Measurements from ENCODE around the gene LIN54. TPM values are rescaled to one million over a fixed set of nuclear protein-coding genes. Genes with fewer than 3 reads are reported as not detected.

LIN54 gene
- total RNA-seq, 1 donor from 2014 or later = 11.1 TPM

DNA sequence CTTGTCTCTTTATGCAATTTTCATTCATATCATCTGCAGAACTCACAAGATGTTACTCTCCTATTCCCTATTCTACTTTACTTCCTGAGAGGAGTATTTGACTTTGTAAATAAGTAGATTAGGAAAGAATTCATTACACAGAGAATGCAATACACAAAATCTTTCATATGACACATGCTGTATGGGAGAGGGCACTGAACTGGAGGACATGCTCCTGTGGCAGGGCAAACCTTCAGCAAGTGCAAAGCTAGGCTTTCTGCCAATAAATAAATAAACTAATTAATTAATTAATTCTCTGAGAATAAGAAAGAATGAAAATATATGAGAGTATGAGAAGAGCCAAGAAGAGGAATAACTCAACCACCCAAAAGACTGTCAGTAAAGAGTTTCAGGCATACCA lies 76.2 kb downstream of the LIN54 start:
- no peak overlapping the region for H3K9ac ChIP-seq (ENCODE audit: low read length)
- H4K20me1 ChIP-seq (ENCODE audit: insufficient read depth, low read length) = no peaks in the 10 kb centered on the region
- H3K27me3 ChIP-seq (ENCODE audit: insufficient read depth, low read length) = no peaks in the 10 kb centered on the region
- Mint-ChIP-seq H3K27me3 (ENCODE audit: low read depth, unreplicated experiment) (no peaks in the 10 kb centered on the region), H3K36me3 (ENCODE audit: low read depth, unreplicated experiment) (peaks cover under 1% of the 10 kb centered on the region), H3K27ac (ENCODE audit: unreplicated experiment) (no peak overlapping the region), H3K4me3 (ENCODE audit: unreplicated experiment) (no peak overlapping the region), H3K4me1 (ENCODE audit: low read depth, unreplicated experiment) (no peaks in the 10 kb centered on the region), H3K9me3 (ENCODE audit: unreplicated experiment) (no peaks in the 10 kb centered on the region)
- H3K4me2 ChIP-seq (ENCODE audit: low read length) = no peak overlapping the region
- no peaks in the 10 kb centered on the region for H3K79me2 ChIP-seq (ENCODE audit: insufficient read depth, low read length)
- TF ChIP-seq, protein P1, sequence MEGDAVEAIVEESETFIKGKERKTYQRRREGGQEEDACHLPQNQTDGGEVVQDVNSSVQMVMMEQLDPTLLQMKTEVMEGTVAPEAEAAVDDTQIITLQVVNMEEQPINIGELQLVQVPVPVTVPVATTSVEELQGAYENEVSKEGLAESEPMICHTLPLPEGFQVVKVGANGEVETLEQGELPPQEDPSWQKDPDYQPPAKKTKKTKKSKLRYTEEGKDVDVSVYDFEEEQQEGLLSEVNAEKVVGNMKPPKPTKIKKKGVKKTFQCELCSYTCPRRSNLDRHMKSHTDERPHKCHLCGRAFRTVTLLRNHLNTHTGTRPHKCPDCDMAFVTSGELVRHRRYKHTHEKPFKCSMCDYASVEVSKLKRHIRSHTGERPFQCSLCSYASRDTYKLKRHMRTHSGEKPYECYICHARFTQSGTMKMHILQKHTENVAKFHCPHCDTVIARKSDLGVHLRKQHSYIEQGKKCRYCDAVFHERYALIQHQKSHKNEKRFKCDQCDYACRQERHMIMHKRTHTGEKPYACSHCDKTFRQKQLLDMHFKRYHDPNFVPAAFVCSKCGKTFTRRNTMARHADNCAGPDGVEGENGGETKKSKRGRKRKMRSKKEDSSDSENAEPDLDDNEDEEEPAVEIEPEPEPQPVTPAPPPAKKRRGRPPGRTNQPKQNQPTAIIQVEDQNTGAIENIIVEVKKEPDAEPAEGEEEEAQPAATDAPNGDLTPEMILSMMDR (IDR thresholded peaks at IDR 0.05; ENCODE audit: insufficient read depth, low read depth, low read length) = no peak
- no peak for TF ChIP-seq EZH2 (IDR thresholded peaks at IDR 0.05; ENCODE audit: insufficient read depth, low read length)
- H2AFZ ChIP-seq (ENCODE audit: low read depth, low read length) = no peak overlapping the region
- H3K4me1 ChIP-seq (ENCODE audit: insufficient read depth, low read length) = no peaks in the 10 kb centered on the region
- DNase-seq (ENCODE audit: low read depth) = no peak
- H3K36me3 ChIP-seq (ENCODE audit: insufficient read depth, low read length) = peaks cover 16% of the 10 kb centered on the region
- H3K9me3 ChIP-seq (ENCODE audit: insufficient read depth, low read depth, low read length) = no peaks in the 10 kb centered on the region
- FAIRE-seq = no peak
- no peak overlapping the region for H3K27ac ChIP-seq (ENCODE audit: low read depth, low read length)
- no peak overlapping the region for H3K4me3 ChIP-seq (ENCODE audit: insufficient read depth, low read depth, low read length)

DNA sequence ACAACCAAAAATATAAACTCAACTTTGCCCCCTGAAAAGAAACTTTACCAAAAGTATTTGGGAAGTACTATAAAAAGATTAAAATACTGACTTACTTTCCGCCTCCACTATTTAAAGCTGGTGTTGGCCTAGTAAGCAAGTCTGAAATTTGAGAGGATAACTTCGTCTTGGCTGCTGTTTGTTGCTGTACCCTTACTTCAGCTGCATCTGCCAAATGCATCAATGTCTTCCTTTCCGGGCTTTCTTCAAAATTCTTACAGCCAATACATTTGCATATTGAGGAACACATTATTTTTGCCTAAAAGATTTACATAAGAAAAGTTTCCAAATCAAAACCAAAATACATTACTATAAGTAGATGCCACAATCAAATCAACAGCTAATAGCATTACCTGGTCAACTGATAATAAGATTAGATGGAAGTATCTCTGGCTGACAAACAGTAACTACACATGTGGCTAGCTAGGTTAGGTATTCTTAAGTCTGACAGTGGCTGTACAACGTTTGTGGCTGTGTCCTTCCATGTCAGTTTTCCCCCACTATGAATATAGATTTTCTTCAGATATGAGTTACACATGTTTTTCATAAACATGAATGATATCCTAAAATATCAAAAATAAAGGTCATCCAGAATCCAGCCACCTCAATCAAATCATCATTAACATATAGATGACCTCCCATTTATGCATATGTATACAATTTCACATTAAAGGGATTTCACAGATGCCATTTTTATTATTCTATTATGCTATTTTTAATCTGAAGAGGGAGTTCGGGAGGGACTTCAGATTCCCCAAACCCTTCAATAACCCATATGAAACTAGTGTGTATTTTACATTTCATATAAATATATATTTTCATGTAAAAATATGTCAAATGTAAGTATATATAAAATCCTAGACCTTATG lies 79.5 kb downstream of the LIN54 start:
- H3K27ac Mint-ChIP-seq (ENCODE audit: unreplicated experiment) = no peak overlapping the region
- FAIRE-seq (no peak), DNase-seq (ENCODE audit: low read depth) (no peak)
- H3K36me3 ChIP-seq (ENCODE audit: insufficient read depth, low read length) = peaks cover 18% of the 10 kb centered on the region
- H3K4me3 ChIP-seq (ENCODE audit: insufficient read depth, low read depth, low read length) = no peak overlapping the region
- no peaks in the 10 kb centered on the region for H3K27me3 ChIP-seq (ENCODE audit: insufficient read depth, low read length)
- H3K9me3 Mint-ChIP-seq (ENCODE audit: unreplicated experiment) = no peaks in the 10 kb centered on the region
- no peaks in the 10 kb centered on the region for H3K4me1 Mint-ChIP-seq (ENCODE audit: low read depth, unreplicated experiment)
- TF ChIP-seq, protein P1 (IDR thresholded peaks at IDR 0.05; ENCODE audit: insufficient read depth, low read depth, low read length) = no peak
- no peak for TF ChIP-seq EZH2 (IDR thresholded peaks at IDR 0.05; ENCODE audit: insufficient read depth, low read length)
- H3K4me3 Mint-ChIP-seq (ENCODE audit: unreplicated experiment) = no peak overlapping the region
- H4K20me1 ChIP-seq (ENCODE audit: insufficient read depth, low read length) = no peaks in the 10 kb centered on the region
- no peaks in the 10 kb centered on the region for H3K4me1 ChIP-seq (ENCODE audit: insufficient read depth, low read length)
- H3K4me2 ChIP-seq (ENCODE audit: low read length) = no peak overlapping the region
- H3K9me3 ChIP-seq (ENCODE audit: insufficient read depth, low read depth, low read length) = no peaks in the 10 kb centered on the region
- H3K27me3 Mint-ChIP-seq (ENCODE audit: low read depth, unreplicated experiment) = no peaks in the 10 kb centered on the region
- H2AFZ ChIP-seq (ENCODE audit: low read depth, low read length) = no peak overlapping the region
- no peaks in the 10 kb centered on the region for H3K36me3 Mint-ChIP-seq (ENCODE audit: low read depth, unreplicated experiment)
- no peaks in the 10 kb centered on the region for H3K79me2 ChIP-seq (ENCODE audit: insufficient read depth, low read length)
- H3K9ac ChIP-seq (ENCODE audit: low read length) = no peak overlapping the region
- no peak overlapping the region for H3K27ac ChIP-seq (ENCODE audit: low read depth, low read length)

DNA sequence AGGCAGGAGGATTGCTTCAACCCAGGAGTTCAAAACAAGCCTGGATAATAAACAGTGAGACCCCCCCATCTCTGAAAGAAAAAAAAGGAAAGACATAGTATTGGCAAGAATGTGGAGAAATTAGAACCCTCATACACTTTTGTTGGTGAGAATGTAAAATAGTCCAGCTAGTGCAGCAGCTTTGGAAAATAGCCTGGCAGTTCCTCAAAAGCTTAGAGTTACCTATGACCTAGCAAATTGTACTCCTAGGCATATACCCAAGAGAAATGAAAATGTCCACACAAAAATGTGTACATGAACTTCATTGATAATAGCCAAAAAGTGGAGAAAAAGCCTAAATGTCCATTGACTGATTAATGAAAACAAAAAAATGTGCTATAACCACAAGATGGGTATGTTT lies 88.8 kb downstream of the LIN54 start:
- Histone ChIP-seq H3K9me3 (ENCODE audit: insufficient read depth, low read depth, low read length) (no peaks in the 10 kb centered on the region), H3K79me2 (ENCODE audit: insufficient read depth, low read length) (no peaks in the 10 kb centered on the region), H3K27me3 (ENCODE audit: insufficient read depth, low read length) (no peaks in the 10 kb centered on the region), H3K4me1 (ENCODE audit: insufficient read depth, low read length) (no peaks in the 10 kb centered on the region), H3K27ac (ENCODE audit: low read depth, low read length) (no peak overlapping the region), H3K36me3 (ENCODE audit: insufficient read depth, low read length) (no peaks in the 10 kb centered on the region), H3K4me2 (ENCODE audit: low read length) (no peak overlapping the region), H3K4me3 (ENCODE audit: insufficient read depth, low read depth, low read length) (no peak overlapping the region), H3K9ac (ENCODE audit: low read length) (no peak overlapping the region), H4K20me1 (ENCODE audit: insufficient read depth, low read length) (no peaks in the 10 kb centered on the region), H2AFZ (ENCODE audit: low read depth, low read length) (no peak overlapping the region)
- DNase-seq (ENCODE audit: low read depth) = no peak
- Mint-ChIP-seq H3K36me3 (ENCODE audit: low read depth, unreplicated experiment) (peaks cover 2% of the 10 kb centered on the region), H3K4me1 (ENCODE audit: low read depth, unreplicated experiment) (peaks cover 2% of the 10 kb centered on the region), H3K9me3 (ENCODE audit: unreplicated experiment) (no peaks in the 10 kb centered on the region), H3K27ac (ENCODE audit: unreplicated experiment) (no peak overlapping the region), H3K4me3 (ENCODE audit: unreplicated experiment) (no peak overlapping the region), H3K27me3 (ENCODE audit: low read depth, unreplicated experiment) (no peaks in the 10 kb centered on the region)
- FAIRE-seq = no peak
- TF ChIP-seq, protein P1 (IDR thresholded peaks at IDR 0.05; ENCODE audit: insufficient read depth, low read depth, low read length) = no peak
- TF ChIP-seq EZH2 (IDR thresholded peaks at IDR 0.05; ENCODE audit: insufficient read depth, low read length) = no peak

All from astrocyte (in vitro differentiated cells and primary cell).